Activated naive CD4-positive, alpha-beta T cell treated with anti-CD3 and anti-CD28 coated beads, Interleukin-2, amount 50 U/mL, for 16 hours (primary cell): ENCODE data around the gene IL18RAP.

ENCODE experiments used
- DNase-seq: peaks from one replicate; pipeline ENCODE4 v3.0.0-alpha.2; 2020

IL18RAP gene

DNA sequence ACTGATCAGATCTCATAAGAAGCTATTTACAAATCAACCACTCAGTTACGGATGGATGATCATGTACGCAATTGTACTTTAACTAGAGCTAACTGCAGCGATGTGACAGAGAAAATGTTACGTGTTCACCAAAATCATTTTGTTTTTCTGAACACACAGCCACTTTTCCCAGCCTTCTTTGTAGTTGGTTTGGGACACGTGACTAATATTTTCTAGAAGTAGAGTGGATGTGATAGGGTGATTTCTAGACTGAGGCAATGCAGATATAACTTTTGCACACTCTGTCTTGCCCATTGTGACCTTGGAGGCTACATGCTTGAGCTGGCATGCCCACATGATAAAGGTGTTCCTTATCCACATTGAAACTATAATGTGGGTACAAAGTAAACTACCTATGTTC, 40.2 kb downstream of the IL18RAP start:
- no peak for DNase-seq

DNA sequence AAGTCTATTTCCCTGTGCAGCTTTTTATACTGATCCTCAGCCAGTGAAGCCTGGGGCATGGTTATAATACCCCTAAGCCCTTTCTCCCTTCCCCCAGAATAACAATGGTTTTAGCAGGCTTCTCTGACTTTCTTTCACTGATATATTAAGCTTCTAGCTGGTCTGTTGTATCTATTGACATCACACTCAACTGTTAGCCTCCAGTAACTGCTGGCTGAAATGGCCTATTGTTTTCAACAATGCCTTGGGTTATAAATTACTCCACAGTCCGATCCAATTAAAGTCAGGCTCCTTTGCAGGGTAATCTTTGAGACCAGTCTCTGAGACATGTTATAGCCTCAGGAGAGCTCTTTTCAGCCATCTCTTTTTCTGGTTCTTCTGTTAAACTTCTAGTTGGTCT, 47.2 kb downstream of the IL18RAP start:
- no peak for DNase-seq

DNA sequence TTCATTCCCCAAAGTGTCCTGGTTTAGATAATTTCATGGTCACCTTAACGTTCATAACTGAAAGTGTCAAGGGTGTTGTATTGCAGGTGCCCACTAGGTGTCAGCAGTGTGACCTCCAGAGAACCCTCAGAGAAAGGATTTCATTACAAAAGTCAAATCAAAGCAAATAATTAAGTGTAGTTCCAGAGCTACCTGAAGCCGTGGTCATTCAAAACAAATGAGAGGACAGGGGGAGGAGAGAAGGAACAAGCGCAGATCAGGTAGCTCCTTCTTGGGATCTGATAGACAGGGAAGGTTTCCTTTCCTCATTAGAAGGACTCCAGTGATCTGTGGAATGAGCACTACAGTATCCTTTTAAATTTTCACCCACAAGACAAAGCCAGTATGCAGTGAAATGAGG, 50.1 kb downstream of the IL18RAP start, which contains the start of gene SLC9A4:
SLC9A4 (plus strand) TSS at position 207 of the 400 bp plus-strand sequence. CDS start 534 bp downstream, outside the sequence.
- DNase-seq: peak; percentile 62

DNA sequence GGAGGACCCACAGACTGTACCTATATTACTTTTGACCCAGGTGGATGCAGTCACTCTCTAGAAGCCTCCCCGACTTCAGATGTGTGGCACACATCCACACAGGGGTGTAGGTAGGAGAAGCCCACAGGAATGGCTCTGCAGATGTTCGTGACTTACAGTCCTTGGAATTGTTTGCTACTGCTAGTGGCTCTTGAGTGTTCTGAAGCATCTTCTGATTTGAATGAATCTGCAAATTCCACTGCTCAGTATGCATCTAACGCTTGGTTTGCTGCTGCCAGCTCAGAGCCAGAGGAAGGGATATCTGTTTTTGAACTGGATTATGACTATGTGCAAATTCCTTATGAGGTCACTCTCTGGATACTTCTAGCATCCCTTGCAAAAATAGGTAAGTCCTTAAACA, 50.7 kb downstream of the IL18RAP start:
- no peak for DNase-seq

DNA sequence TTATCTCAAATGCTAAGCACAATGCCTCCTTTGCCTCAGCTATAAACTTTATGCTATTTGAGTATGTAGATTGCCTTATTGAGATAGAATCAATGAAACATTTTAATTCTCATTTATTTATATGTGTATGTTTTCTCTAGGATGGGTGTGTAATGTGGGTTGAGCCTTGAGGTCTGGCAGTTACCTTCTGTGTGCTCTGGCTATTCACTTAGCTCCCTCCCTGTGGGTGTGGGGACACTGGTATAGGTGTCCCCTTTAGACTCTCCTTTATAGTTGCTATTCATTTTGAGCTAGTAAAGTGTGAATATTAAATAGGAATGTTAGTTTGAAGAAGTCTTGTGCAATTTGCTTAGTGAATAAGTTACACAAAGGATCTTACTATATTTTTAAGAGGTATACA, 51.8 kb downstream of the IL18RAP start:
- DNase-seq: no peak

DNA sequence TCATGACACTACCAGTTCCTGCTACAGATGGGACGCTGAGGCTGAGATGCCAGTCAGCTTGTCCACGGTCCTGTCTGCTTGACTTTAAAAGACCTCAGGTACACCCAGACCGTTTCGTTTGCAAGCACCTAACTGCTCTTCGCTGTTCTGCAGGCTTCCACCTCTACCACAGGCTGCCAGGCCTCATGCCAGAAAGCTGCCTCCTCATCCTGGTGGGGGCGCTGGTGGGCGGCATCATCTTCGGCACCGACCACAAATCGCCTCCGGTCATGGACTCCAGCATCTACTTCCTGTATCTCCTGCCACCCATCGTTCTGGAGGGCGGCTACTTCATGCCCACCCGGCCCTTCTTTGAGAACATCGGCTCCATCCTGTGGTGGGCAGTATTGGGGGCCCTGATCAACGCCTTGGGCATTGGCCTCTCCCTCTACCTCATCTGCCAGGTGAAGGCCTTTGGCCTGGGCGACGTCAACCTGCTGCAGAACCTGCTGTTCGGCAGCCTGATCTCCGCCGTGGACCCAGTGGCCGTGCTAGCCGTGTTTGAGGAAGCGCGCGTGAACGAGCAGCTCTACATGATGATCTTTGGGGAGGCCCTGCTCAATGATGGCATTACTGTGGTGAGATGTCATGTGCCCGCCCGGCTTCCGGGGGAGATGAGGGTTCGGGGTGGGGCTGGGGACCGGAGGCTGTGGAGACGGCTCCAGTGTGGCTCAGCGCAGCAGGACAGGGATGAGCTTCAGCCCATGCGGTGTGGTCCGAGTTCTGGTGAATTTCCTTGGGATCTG, 55.9 kb downstream of the IL18RAP start:
- no peak for DNase-seq

DNA sequence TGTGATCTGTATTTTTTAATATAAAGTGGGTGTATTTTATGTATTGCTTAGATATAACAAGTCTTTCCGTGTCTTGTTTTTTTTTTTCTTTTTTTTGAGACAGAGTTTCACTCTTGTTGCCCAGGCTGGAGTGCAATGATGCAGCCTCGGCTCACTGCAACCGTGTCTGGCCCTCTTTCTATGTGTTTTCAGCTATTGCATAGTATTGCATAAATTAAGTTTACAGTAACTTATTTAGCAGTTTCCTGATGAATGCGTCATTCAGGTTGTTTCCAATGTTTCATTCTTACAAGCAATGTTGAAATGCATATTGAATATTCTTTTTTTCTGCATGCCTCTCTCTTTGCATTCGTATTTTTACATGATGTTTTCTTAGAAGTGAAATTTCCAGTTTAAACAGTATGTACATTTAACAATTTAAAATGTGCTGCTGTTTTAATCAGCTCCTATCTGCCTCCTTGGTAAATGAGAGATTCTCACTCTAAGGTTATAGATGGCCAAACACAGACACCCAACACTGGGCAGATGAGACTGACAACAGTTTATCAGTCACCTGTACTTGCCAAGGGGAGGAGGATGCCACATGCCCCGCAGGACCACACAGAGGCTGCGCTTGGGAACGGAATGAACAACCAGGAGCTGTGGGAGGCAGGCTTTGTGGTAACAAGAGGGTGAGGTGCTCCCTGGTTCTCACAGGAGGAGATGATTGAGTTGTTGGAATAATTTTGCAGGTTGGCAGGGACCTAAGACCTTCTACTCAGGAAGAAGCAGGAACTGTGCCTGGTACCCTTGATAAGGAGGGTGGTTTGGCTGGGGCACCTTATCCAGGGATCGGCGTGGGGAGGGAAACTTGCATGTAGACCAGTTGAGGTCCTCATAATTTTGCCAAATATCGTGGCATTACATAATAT, 57.6 kb downstream of the IL18RAP start:
- no peak for DNase-seq

DNA sequence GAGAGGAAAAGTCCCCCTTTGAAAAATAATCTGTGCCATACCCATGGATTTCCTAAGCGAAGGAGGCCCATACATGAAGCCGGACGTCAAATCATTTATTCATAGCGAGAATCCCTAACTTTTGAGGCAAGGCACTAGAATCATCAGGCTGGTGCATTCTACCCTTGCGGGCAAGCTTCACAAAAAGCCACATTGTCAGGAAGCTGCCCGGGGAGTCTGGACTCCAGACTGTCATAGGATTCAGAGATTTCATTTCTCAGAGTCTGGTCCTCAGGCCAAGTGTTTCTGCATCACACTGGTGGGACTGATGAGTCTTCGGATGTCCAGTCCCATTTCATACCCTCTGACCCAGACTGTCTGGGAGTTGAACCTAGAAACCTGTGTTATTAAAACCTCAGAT, 59.0 kb downstream of the IL18RAP start:
- no peak for DNase-seq

DNA sequence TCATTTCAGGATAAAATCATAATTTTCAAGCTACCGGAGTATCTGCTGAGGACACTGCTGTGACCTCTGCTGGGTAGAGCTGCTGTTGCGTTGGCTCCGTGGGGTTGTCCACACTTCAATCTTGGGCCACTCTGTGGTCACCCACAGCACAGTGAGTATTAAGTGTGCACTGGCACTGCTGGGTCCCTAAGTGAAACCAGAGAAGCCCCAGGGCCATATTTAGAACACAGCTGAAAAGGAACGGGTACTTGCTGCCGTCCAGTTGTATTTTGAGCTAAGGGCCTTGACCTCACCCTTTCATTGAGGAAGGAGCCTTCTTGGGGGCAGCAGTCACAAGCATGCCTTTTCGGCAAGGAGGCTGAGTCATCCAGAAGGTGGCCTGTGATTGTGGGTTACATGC, 60.1 kb downstream of the IL18RAP start:
- no peak for DNase-seq

DNA sequence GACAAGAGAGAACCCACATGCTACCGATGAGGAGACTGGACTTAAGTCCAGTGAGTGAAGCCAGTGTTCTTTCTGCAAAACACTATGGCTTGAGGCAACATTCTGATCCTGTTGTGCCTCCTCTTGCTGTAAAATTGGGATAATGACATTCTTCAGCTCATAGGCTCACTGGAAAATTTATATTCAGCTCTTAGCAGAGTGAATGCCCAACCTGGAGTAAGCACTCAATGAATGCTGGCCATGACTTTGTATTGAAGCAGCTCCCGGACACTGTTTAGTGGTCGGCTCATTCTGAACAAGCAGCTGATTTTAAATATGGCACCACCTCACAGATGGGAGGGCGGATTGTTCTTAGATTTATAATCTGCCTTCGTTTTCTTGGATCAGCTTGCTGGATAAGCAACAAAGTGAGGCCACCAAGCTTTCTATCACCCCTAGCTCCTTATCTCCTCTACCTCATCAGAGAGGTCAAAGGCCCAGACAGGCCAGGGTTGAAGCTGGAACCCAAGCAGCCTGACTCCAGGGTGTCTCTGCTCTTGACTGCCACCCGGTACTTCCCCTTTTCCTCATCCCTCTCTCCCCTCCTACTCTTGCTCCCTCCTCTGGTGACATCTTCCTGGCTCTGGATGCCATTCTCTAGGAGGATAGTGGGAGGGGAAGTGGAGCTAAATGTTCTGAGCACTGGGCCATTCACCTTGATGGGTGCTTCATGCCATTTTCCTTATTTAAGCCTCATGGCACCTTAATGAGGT, 61.5 kb downstream of the IL18RAP start:
- no peak for DNase-seq

DNA sequence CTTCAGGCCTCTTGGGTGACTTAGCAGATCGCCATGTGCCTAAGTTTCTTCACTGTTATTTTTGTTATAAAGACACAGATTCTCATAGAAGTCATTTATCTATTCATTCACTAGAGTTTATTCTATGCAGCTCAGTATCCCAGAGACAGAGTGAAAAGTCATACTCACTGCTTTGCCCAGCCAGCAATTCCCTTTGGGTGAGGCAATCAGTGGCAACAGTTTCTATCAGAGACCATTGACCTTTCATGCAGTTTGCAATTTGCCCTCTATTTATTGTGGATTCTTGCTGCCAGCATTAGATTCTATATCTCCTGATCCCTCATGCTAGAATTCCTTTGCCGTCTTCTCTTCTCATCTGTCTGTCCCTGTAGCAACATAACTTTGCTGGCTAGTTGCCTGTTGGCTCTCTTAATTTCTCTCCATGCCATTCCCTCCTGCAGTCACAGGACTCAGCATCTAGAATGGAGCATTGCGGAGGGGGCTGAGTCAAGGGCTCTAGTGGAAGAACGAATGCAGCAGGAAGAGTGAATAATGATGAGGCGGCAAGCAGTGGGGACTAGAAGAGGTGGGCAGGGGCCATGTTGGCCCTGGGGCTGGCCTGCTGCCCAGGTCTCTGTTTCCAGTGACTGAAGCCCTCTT, 62.3 kb downstream of the IL18RAP start:
- no peak for DNase-seq

DNA sequence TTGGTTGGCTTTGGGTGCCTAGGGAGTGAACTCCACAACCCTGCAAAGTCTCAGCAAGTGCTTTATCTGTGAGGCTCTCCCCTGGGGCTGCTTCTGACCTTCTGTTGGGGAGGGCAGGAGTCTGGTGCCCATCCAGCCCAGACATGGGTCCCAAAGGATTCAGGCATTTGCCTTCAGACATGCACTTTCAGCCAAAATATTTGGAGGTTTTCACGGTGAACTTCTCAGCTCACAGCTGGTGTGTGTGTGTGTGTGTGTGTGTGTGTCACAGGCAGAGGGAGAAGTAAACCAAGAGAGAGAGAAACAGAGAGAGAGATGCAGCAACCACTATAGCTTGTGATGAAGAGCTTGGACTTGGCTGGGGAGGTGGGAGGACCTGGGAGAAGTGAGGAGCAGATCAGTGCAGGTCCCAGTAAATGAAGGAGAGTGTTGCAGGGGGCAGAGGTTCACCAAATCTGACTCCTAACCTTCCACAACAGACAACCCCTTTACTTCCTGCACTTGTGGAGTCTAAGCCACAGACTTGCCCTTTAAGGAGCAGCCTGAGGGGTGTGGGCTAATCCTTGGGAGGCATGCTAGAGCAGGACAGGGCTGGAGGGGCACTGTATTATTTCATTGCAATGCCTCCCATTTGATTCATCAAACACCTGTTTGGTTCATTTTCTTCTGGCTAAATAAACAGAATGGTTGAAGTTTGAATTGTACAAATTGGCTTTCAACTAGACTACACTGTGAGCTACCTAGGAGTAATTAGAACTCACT, 64.2 kb downstream of the IL18RAP start:
- DNase-seq: no peak

DNA sequence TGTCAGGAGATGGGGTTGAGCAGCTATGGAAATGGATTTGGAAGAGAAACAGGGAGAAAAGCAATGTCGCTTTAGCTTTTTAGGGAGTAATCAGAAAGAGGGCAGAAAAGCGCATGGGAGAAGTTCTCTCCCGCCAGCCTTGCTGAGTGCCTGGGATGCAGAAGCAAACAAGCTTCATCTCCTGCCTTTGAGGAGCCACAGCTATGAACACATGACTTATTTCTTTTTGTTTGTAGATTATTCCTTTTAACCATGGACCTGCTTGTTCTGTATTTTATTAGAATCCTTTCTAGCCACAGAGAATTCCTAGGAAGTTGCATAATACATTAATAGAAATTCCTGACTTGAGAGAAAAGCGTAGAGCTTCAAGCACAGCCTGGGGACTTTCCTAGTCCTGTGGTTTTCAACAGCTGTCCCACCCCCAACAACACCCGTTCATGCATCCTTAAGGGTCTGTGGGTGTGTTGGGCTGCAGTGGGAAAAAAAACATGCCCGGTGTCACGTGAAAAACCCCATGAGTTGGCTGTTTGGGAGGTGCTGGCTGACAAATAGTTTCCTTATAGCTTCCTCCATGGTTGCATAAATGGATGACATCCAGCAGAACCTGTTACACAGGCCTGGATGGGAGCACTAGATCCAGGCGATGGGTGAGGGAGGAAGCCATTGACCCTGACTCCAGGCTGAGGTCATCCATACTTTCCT, 65.0 kb downstream of the IL18RAP start:
- no peak for DNase-seq

DNA sequence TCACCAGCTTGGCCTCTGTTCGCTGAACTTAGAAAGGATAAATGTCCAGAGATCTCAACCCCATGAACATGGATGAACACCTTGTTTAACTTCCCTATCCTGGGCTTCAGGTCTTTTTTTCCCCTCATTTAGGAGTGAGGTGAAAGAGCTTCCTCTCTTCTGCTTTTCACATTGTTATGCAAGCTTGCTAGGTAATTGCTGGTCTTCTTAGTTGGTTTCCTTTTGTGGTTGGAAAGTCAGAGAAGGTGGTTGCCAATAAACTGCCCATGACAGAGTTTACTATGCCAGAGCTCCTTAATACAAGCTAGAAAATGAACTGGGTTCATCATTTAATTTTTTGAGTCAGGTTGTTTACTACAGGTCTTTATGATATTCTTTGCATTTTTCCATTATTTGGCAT, 66.7 kb downstream of the IL18RAP start:
- DNase-seq: no peak

DNA sequence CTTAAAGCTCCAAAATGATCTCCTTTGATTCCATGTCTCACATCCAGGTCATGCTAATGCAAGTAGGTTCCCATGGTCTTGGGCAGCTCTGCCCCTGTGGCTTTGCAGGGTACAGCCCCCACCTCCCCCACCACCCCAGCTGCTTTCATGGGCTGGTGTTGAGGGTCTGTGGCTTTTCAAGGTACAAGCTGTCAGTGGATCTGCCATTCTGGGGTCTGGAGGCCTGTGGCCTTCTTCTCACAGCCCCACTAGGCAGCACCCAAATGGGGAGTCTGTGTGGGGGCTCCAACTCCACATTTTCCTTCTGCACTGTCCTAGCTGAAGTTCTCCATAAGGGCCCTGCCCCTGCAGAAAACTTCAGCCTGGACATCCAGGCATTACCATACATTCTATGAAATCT, 69.0 kb downstream of the IL18RAP start:
- no peak for DNase-seq

DNA sequence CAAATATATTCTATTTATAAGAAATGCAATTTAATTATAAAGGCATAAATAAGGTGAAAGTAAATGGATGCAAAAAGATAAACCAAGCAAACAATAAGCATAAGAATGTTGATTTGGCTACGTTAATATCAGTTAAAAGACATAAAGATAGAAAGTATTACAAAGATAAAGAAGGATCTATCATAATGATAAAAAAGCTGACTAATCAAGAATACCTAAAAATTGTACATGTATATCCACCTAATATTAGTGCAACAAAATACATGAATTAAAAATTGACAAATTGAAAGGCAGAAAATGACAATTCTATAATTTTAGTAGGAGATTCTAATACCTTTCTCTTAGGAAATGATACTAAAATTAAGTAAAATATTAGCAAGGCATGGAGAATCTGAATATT, 71.6 kb downstream of the IL18RAP start:
- no peak for DNase-seq

DNA sequence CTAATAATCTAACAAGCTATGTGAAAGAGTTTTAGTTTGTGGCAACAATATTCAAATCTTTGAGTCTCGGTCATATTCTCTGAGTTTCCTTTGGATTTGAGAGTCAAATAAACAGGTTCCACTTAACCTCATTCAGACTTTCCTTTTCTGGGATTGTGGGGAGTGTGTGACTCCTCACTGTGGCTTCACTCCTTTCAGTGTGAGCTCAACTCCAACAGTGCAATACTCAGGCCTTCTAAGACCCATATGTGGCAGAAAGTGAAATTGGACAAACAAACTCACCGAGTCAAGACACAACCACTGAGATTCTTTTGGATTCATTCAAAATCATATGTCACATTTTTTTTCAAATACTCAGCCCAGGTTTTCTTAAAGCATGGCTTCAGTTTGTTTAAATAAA, 75.5 kb downstream of the IL18RAP start:
- DNase-seq: no peak

DNA sequence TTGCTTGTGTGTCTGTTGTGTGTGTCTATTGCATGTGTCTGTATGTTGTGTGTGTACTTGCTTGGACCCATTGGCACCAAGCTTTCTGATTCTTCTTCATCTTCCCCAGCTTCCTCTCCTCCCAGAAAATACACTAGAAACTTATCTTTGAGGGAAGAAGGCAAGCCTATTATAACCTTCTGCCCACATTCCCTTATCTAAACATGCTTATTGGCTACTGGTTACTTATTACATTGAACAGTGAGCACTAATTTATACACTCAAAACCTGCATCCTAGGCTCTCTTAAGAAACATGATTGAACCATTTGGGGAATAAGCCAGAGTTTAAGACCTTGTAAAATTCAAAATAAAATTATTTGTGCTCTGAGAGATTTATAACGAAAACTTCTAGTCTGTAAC, 76.6 kb downstream of the IL18RAP start:
- no peak for DNase-seq
